Measurements from ENCODE around the gene ADCY3.

GRCh38 chr2:24874035-24874434 is 46.0 kb downstream of the ADCY3 start:
- no peak for TF ChIP-seq CTCF (IDR thresholded peaks at IDR 0.05)
- TF ChIP-seq POLR2A (IDR thresholded peaks at IDR 0.05) = no peak

Data from adrenal gland (tissue), 5 donors.